ENCODE measurements around the gene CDH4.

GRCh38 chr20:61887596-61888093, 635.6 kb downstream of the CDH4 start:
- TF ChIP-seq CTCF (IDR thresholded peaks at IDR 0.05; ENCODE audit: insufficient read depth, low read length, poor library complexity, severe bottlenecking), result no peak
- TF ChIP-seq EZH2phosphoT487 (conservative IDR thresholded peaks at IDR 0.05; ENCODE audit: low read length), result no peak
